IPS-18a (cell line): ENCODE data around the gene CALU.

ENCODE experiments used
- H3K27ac ChIP-seq: one replicate; pipeline ENCODE4 v1.5.1; 2013; ENCODE audit warnings: low read length
- H3K27me3 ChIP-seq: one replicate; pipeline ENCODE4 v1.6.1; 2013; ENCODE audit warnings: mild to moderate bottlenecking, low read length; ENCODE audit not compliant: control insufficient read depth, insufficient read depth
- H3K36me3 ChIP-seq: one replicate; pipeline ENCODE4 v1.6.1; 2013; ENCODE audit warnings: low read depth, low read length; ENCODE audit not compliant: control insufficient read depth
- H3K4me1 ChIP-seq: one replicate; pipeline ENCODE4 v1.6.1; 2013; ENCODE audit warnings: low read depth, low read length; ENCODE audit not compliant: control insufficient read depth
- H3K4me3 ChIP-seq: one replicate; pipeline ENCODE4 v1.5.1; 2013; ENCODE audit warnings: low read length
- H3K9ac ChIP-seq: one replicate; pipeline ENCODE4 v1.6.1; 2013; ENCODE audit warnings: mild to moderate bottlenecking, low read length, moderate library complexity
- H3K9me3 ChIP-seq: one replicate; pipeline ENCODE4 v1.6.1; 2013; ENCODE audit warnings: low read depth, low read length; ENCODE audit not compliant: control insufficient read depth

CALU gene

DNA sequence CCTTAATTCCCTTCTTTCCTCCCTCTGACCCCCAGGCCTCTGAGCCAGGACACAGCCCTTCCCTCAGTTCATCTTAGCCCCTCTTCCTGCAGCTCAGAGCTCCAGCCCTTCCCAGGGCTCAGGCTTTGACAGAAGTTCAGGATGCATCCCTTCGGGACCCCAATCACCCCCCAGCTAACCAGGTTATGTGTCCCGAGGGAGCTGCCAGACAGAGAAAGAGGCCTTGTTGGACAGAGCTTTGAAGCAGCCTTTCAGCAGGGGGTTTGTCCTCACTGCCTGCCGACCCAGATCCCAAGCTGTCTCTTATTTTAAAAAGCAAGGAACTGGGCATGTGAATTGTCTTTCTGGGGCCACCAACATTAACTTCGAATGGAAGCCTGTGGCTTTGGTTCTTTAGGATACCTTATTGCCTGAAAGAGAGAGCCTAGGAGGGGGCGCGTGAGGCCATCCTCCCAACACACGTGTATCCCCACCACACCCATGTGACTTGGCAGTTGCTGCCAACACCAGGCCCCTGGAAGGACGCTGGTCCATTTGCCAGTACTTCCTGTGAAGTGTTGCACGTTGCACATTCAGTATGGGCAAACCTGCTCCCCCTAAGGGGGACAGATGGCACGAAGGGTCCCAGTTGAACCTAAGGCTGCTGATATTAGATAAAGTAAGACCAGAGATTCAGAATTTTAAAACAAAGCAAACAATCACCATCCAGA is 53.5 kb downstream of the CALU start:
- Histone ChIP-seq H3K27ac (no peak overlapping the region), H3K9ac (no peak overlapping the region), H3K36me3 (no peaks in the 10 kb centered on the region), H3K4me1 (peaks cover 22% of the 10 kb centered on the region), H3K27me3 (no peaks in the 10 kb centered on the region), H3K9me3 (no peaks in the 10 kb centered on the region), H3K4me3 (peak overlapping the region; percentile 63)

- H3K27me3 ChIP-seq, result no peaks in the 10 kb centered on the region
- no peak overlapping the region for H3K9ac ChIP-seq
These were observed 54.0 kb downstream of the CALU start for GRCh38 chr7:128793181-128793547.

DNA sequence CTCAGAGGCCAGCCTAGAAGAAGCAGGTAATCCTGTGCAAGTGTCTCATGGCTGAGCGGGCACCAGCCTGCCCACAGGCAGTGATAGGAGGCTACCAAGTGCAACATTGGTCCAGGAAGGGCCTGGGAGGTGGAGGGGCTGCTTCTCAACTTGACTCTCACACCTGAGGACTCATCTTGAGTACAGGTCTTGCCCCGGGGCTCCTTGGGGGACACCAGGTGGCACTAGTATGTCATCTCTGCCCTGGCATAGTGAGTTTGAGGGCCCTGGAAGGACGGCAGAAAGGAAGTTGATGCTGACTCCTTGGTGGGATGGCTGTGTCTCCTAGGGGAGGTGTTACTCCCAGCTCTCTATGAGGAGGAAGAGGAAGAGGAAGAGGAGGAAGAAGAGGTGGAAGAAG is 54.9 kb downstream of the CALU start:
- Histone ChIP-seq H3K9ac (no peak overlapping the region), H3K4me3 (no peak overlapping the region), H3K27me3 (no peaks in the 10 kb centered on the region), H3K4me1 (peaks cover 22% of the 10 kb centered on the region), H3K27ac (no peak overlapping the region), H3K9me3 (no peaks in the 10 kb centered on the region), H3K36me3 (no peaks in the 10 kb centered on the region)

More at GRCh38 chr7:128793181-128793547, 54.0 kb downstream of the CALU start:
- peaks cover 22% of the 10 kb centered on the region for H3K4me1 ChIP-seq
- no peak overlapping the region for H3K4me3 ChIP-seq
- H3K9me3 ChIP-seq, result no peaks in the 10 kb centered on the region
- H3K36me3 ChIP-seq, result no peaks in the 10 kb centered on the region
- H3K27ac ChIP-seq, result no peak overlapping the region

DNA sequence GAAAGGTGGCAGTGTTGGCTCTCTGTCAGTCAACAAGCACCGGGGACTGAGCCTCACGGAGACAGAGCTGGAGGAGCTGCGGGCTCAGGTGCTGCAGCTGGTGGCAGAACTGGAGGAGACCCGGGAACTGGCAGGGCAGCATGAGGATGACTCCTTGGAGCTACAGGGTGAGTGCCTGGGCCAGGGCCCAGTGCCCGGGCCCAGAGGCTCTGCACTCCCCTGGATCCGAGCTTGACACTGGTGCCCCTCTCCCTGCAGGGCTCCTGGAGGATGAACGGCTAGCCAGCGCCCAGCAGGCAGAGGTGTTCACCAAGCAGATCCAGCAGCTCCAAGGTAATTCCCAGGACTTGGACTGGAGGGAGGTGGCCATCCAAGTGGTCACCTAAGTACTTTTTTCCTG is 55.3 kb downstream of the CALU start:
- no peak overlapping the region for H3K27ac ChIP-seq
- no peak overlapping the region for H3K4me3 ChIP-seq
- H3K36me3 ChIP-seq, result peaks cover 2% of the 10 kb centered on the region
- peaks cover 22% of the 10 kb centered on the region for H3K4me1 ChIP-seq
- no peaks in the 10 kb centered on the region for H3K27me3 ChIP-seq
- H3K9me3 ChIP-seq, result no peaks in the 10 kb centered on the region
- no peak overlapping the region for H3K9ac ChIP-seq

DNA sequence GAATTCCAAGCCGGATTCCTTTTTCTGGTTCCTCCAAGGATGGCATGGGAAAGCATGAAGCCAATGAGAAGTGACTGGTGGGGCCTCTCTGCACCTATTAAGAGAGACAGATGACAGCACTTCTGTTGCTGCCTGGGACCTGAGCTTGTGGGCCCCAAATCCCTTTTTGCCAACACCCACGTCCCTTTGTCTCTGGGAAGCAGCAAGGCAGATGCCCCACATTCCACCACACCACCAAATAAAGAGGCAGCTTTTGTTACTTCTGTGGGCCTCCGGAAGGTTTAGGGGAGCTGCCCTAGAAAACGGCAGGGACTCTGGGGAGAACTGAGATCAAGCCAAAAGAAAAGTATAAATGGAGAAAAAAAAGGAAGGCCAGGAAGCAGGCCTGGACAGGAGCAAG is 56.0 kb downstream of the CALU start:
- Histone ChIP-seq H3K27me3 (no peaks in the 10 kb centered on the region), H3K36me3 (peaks cover 4% of the 10 kb centered on the region), H3K27ac (no peak overlapping the region), H3K4me3 (no peak overlapping the region), H3K9me3 (no peaks in the 10 kb centered on the region), H3K4me1 (peaks cover 20% of the 10 kb centered on the region), H3K9ac (no peak overlapping the region)

- H3K4me1 ChIP-seq, result peaks cover 18% of the 10 kb centered on the region
- H3K27ac ChIP-seq, result no peak overlapping the region
- no peaks in the 10 kb centered on the region for H3K27me3 ChIP-seq
- H3K9ac ChIP-seq, result no peak overlapping the region
- no peaks in the 10 kb centered on the region for H3K9me3 ChIP-seq
- H3K36me3 ChIP-seq, result peaks cover 9% of the 10 kb centered on the region
- H3K4me3 ChIP-seq, result no peak overlapping the region
These were observed 57.2 kb downstream of the CALU start for GRCh38 chr7:128796327-128796726.

DNA sequence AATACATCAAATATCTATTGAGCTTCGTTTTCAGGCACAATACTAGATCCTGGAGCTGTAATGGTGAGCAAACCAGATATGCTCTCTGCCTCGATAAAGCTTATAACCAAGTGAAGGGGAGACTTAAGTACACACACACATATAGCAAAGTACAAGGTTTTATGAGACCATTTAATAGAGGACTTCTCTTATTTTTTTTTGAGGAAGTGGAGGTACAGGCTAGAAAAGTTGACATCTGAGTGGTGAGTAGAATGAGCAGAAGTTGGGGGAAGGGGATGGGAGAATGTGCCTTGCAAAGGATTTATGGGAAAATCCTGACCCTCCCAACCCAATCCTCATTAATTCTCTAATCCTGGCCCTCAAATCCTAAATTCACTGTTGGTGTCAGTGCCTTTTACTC is 60.3 kb downstream of the CALU start:
- no peak overlapping the region for H3K9ac ChIP-seq
- H3K27me3 ChIP-seq, result no peaks in the 10 kb centered on the region
- H3K36me3 ChIP-seq, result peaks cover 22% of the 10 kb centered on the region
- H3K4me3 ChIP-seq, result no peak overlapping the region
- no peaks in the 10 kb centered on the region for H3K9me3 ChIP-seq
- H3K4me1 ChIP-seq, result peaks cover 7% of the 10 kb centered on the region
- H3K27ac ChIP-seq, result no peak overlapping the region

DNA sequence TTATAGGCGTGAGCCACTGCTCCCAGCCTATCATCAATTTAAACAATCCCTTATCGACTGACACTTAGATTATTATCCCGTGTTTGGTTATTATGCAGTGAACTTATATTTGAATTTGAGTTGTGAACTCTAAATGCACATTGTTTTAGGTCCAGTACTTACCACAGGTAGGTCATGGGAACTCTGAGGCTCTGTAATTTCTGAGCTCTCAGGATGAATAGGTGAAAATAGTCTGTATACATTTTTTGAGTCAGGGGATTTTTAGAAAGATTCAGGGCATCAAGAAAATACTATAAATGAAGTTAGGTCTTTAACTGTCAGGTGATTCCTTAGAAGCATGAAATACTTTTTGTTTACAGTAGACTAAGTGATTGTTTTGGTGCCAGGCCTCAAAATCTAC is 61.4 kb downstream of the CALU start:
- H3K27ac ChIP-seq, result no peak overlapping the region
- H3K36me3 ChIP-seq, result peaks cover 28% of the 10 kb centered on the region
- H3K9me3 ChIP-seq, result no peaks in the 10 kb centered on the region
- no peaks in the 10 kb centered on the region for H3K27me3 ChIP-seq
- H3K4me3 ChIP-seq, result no peak overlapping the region
- H3K4me1 ChIP-seq, result no peaks in the 10 kb centered on the region
- no peak overlapping the region for H3K9ac ChIP-seq

- Histone ChIP-seq H3K27ac (no peak overlapping the region), H3K36me3 (peaks cover 33% of the 10 kb centered on the region), H3K4me1 (no peaks in the 10 kb centered on the region), H3K9ac (no peak overlapping the region), H3K9me3 (no peaks in the 10 kb centered on the region), H3K27me3 (no peaks in the 10 kb centered on the region), H3K4me3 (no peak overlapping the region)
These were observed 61.8 kb downstream of the CALU start for GRCh38 chr7:128801003-128801402.

DNA sequence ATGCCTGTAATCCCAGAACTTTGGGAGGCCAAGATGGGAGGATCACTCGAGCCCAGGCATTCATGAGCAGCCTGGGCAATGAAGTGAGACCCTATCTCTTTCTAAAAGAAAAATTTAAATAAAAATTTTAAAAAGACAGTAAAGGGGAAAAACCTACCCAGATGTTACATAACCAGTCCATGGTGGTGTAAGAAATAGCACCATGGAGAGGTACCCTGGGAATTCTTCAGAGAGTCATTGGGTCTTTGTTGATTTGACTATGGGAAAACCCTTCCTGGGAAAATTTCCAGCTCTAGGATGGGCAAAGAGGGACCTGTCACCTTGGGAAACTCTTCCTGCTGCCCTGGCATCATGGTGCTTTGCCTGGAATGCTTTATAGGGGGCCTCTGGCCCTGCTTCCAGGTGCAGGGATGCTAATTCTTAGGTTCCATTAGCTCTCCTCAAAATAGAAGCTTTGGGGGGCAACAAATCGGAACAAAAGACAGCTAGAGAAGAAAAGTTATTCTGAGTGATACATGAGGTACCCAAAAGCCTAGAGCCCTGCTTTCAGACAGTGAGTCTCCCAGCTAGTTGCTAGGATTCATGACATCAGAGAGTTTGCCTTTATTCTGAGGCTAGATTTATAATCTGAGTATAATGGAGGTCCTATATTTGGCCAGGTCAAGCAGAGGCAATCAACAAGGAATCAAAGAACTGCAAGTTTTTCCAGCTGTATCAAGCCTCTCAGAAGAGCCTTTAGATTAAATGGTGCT is 62.7 kb downstream of the CALU start:
- H3K36me3 ChIP-seq, result peaks cover 40% of the 10 kb centered on the region
- H3K27ac ChIP-seq, result no peak overlapping the region
- no peaks in the 10 kb centered on the region for H3K27me3 ChIP-seq
- no peak overlapping the region for H3K9ac ChIP-seq
- H3K9me3 ChIP-seq, result no peaks in the 10 kb centered on the region
- no peak overlapping the region for H3K4me3 ChIP-seq
- H3K4me1 ChIP-seq, result no peaks in the 10 kb centered on the region

DNA sequence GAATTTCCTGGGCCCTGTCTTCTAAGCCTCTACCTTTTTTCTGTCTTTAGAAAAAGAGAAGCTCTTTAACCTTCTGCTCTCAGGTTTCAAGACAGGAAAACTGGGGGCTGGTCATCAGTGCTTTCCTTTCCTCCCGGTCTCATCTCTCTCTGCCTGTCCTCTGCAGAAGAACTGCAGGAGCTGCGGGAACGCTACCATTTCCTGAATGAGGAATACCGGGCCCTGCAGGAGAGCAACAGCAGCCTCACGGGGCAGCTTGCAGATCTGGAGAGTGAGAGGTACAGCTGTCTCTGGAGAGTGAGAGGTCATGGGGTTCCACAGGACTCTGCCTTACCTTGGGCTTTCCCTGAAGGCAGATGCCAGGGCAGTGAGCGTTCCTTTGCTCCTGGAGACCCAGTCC is 65.3 kb downstream of the CALU start:
- H3K4me3 ChIP-seq, result no peak overlapping the region
- H3K9me3 ChIP-seq, result no peaks in the 10 kb centered on the region
- H3K36me3 ChIP-seq, result peaks cover 46% of the 10 kb centered on the region
- no peak overlapping the region for H3K27ac ChIP-seq
- no peaks in the 10 kb centered on the region for H3K4me1 ChIP-seq
- no peaks in the 10 kb centered on the region for H3K27me3 ChIP-seq
- no peak overlapping the region for H3K9ac ChIP-seq

DNA sequence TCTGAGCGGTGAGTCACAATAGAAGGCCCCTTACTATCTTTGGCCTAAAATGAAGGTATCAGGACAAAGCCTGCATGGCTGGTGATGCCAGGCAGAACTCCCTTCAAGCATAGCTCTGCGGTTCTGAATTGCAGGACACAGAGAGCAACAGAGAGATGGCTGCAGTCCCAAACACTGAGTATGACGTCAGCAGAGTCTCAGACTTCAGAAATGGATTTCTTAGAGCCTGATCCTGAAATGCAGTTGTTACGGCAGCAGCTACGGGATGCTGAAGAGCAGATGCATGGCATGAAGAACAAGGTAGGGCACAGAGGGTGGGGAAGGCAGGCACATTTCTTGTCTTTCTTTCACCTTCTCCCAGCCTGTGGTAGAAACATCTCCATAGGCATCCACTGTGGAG is 66.1 kb downstream of the CALU start:
- no peaks in the 10 kb centered on the region for H3K9me3 ChIP-seq
- no peaks in the 10 kb centered on the region for H3K27me3 ChIP-seq
- H3K27ac ChIP-seq, result no peak overlapping the region
- no peaks in the 10 kb centered on the region for H3K4me1 ChIP-seq
- no peak overlapping the region for H3K9ac ChIP-seq
- no peak overlapping the region for H3K4me3 ChIP-seq
- H3K36me3 ChIP-seq, result peaks cover 52% of the 10 kb centered on the region
